Activated CD8-positive, alpha-beta memory T cell treated with anti-CD3 and anti-CD28 coated beads for 24 hours (primary cell): ENCODE measurements around the gene PTGDS.
A peak's percentile ranks its signal among the peaks of the same experiment; 100 is the strongest.

Experiments used
- DNase-seq: peaks from one replicate; pipeline ENCODE4 v3.0.0-alpha.2; 2020

PTGDS gene

DNA sequence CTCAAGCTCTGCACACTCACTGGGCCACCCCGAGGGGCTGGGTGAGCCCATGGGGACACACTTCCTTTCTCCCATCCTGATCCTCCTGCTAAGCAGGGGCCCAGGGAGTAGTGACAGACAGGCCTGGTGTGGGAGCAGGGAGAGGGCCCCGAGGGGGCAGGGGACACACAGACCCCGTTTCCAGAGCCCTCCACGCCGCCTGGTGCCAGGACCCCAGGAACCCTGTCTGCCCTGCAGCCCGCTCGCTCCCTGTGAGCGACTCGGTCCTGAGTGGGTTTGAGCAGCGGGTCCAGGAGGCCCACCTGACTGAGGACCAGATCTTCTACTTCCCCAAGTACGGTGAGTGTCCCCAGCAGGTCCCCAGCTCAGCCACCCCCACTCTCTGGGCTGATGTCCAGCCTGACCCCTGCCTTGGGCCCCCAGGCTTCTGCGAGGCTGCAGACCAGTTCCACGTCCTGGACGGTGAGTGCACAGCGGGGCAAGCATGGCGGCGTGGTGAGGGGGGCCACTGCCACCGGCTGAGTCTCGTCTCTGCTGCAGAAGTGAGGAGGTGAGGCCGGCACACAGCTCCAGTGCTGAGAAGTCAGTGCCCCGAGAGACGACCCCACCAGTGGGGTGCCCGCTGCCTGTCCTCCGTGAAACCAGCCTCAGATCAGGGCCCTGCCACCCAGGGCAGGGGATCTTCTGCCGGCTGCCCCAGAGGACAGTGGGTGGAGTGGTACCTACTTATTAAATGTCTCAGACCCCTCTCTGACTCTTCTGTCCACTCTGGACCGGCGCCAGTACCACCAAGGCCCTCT is 30.9 kb upstream of the PTGDS start:
- no peak for DNase-seq

- no peak for DNase-seq
Observed at GRCh38 chr9:136947028-136947891, 30.0 kb upstream of the PTGDS start.

DNA sequence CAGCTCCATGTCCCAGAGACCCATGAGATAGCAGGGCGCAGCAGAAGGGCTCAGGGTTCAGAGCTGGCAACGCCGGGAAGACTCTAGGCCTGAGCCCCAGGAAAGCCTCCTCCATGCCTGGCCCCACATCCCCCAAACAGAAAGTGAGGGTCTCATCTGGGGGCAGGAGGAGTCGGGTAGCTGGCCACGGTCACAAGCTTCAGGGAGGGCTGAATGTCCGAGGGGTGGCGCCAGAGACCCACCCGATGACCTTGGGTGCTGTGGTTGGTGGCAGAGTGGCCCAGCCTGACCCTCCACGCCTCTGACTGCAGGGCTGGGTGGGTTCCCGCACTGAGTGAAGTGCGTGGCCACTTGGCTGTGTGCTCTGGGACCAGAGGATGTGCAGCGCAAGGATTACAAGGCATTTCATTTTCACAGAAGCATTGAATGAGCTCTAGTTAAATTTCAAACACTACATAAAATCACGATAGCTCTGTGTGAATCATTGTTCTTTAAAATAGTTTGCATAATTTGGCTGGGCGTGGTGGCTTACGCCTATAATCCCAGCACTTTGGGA is 29.3 kb upstream of the PTGDS start:
- DNase-seq, result no peak

GRCh38 chr9:136949239-136949816 is 28.0 kb upstream of the PTGDS start:
- no peak for DNase-seq

DNA sequence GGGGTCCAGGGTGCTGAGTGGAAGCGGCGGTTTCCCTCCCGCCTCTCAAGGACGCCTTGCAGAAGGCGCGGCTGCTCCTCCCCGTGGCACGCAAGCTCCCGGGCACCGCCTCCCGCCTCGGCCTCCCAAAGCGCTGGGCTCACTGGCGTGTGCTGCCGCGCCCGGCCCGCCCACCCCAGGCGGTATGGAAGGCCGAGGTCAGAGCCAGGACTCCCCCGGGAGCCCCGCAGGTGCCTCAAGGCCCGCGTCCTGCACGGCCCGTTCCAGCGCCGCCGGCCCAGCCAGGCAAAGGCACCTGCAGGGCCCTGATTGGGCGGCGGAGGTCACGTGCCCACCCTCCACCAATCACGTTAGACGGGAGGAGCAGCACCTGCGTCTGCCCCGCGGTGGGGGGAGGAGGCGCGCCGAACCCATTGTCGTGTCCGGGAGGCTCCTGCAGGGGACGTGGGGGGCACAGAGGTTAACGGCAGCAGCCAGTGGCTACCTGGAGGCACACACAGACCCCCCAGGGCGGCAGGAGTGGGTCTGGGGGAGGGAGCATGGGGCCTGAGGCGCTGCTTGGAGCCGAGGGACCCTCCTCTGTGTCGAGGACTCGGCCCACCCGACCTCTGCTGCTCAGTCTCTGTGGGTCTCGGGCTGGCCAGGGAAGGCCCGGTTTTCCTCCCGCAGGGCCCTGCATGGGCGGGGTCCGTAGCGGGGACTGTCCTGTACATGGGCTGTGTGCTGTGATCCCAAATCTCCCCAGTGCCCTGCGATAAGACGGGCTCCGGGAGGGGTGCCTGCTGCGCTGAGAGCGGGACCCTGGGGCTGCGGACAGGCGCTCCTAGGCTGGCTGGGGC is 27.3 kb upstream of the PTGDS start:
- peak; percentile 99 for DNase-seq

DNA sequence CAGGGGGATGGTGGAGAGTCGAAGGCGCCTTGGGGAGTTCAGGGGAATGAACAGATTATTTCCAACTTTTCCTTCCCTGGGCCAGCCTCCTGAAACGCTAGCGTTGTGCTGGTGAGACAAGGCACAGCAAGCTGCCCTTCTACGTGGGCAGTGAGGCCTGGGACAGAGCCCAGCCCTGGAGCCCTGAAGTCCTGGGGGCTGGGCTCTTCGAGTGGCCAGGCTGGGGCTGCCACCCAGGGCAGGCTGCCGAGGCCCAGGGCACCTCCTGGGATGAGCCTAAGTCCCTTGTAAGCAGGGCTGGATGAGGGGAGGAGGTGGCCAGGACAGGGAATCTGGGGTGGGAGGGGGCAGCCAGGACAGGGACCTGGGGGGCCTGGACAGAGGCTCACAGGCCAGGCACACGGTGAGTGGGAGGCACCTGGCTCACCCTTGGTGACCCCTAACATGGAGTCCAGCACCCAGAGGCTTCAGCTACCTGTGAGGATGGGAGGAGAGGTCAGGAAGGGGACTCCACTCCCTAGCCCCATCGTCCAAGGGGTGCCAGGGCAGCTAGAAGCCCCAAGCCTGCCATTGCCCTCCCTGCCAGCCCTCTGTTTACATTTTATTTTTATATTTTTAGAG is 26.5 kb upstream of the PTGDS start:
- no peak for DNase-seq

- no peak for DNase-seq
Observed at GRCh38 chr9:136951541-136952320, 25.6 kb upstream of the PTGDS start, which contains the start of gene LCN12. LCN12 (plus strand) TSS chr9:136952273; CDS start chr9:136952328, 55 bp downstream.

DNA sequence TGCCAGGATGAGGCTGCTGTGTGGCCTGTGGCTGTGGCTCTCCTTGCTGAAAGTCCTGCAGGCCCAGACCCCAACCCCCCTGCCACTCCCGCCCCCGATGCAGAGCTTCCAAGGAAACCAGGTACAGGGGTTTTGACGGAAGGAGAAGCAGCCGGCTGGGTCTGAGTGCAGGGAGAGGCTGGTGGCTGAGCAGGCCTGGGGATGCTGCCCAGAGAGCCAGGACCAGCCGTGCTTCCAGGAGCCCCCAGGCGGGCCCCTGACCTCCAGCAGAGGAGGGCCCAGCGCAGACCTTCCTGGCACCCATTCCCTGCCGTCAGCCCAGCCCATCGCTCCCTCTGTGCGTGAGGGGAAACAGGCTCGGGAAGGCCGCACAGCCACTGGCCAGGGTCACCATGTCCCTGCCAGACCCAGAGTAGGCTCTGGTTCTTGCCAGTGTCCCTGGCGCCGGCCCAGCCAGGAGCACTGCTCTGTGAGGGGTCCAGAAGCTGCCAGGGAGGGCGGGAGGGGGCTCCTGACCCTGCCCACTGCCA is 24.9 kb upstream of the PTGDS start:
- no peak for DNase-seq

- no peak for DNase-seq
Observed at GRCh38 chr9:136952876-136953770, 24.2 kb upstream of the PTGDS start.

GRCh38 chr9:136953771-136954269 is 23.5 kb upstream of the PTGDS start:
- DNase-seq, result no peak

- DNase-seq, result no peak
Observed at GRCh38 chr9:136954270-136955083, 22.8 kb upstream of the PTGDS start.

DNA sequence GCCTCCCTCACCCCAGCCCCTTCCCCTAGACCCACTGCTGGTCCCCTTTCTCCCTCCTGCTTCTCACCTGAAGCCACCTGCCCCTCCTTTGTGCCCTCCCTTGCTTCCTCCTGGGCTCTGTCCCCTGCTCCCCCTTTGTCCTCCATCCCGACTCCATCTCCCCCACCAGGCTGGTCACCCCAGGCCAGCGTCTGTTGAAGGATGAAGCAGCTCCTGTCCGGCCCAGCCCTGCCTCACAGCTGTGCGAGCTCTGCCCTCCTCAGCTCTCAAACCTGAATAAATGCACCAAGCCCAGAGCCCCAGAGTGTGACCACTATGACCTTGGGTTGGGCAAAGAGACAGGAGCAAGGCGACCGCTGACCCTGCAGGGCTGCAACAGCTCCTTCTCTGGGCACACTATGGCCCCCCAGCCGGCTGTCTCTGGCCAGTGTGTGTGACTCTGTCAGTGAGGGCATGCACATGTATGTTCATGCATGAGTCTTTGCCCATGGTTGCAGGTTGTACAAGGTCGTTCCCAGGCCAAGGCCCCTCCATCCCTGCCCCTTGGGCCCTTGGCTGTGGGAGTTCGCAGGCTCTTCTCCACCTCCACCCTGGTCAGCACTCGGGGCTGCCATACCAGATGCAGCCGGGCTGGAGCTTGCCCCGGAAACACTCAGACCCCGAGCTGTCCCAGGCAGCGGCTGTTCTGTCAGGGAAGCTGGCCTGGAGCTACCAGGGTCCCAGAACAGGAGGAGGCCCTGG is 21.9 kb upstream of the PTGDS start:
- DNase-seq, result no peak

GRCh38 chr9:136955943-136956335 is 21.4 kb upstream of the PTGDS start:
- no peak for DNase-seq

DNA sequence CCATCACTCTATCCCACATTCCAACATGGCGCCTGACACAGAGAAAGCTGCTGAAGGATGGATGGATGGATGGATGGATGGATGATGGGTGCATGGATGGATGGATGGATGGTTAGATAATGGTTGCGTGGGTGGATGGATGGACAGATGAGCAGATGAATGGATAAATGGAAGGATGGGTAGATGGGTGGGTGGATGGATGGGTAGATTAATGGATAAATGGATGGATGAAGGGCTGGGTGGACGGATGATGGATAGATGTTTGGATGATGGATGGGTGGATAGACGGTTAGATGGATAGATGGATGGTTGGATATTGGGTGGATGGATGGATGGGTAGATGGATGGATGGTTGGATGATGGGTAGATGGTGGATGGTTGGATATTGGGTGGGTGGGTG is 20.7 kb upstream of the PTGDS start:
- no peak for DNase-seq

GRCh38 chr9:136957461-136957860 is 19.8 kb upstream of the PTGDS start:
- no peak for DNase-seq

DNA sequence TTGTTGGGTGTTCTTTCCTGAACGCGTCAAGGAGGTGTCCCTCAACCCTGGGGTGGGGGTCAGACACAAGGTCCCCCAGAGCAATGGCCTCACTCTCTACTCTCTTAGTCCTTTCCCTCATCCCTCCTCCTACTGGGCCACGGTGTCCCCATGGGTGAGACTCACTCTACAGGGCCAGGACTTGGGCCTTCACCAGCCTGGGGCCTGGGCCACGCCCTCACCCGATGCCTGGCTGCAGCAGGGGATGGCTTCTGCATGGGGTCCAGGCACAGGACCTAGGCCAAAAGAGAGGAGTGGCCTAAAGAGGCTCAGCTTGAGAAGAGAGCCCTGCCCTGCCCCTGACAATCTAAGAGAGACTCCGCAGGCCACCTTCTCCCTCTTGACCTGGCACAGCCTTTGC is 19.4 kb upstream of the PTGDS start:
- DNase-seq, result no peak

GRCh38 chr9:136958473-136958872 is 18.8 kb upstream of the PTGDS start:
- DNase-seq, result no peak
